Esophagus muscularis mucosa (tissue), 4 donors: Measurements from ENCODE around the gene ADGRG1. TPM values are rescaled to one million over a fixed set of nuclear protein-coding genes. Genes with fewer than 3 reads are reported as not detected.

ENCODE experiments used
- DNase-seq: peaks from one replicate; pipeline ENCODE4 v3.0.0-alpha.2; 2017; ENCODE audit errors: extremely low spot score
- H3K27ac ChIP-seq, 4 donors: fragments of 200-600 bp; sonication (generic); replicated peaks in 1 of 4; 1 replicate in 3 of 4; 2 replicates in 1 of 4; pipeline ENCODE4 v1.5.1; 2016 to 2019; ENCODE audit warnings: mild to moderate bottlenecking in 1 of 4
- H3K27me3 ChIP-seq, 4 donors: fragments of 200-600 bp; sonication (generic); one replicate each; pipeline versions ENCODE4 v1.5.1 to v1.6.0; 2016 to 2019
- H3K36me3 ChIP-seq, 4 donors: fragments of 200-600 bp; sonication (generic); one replicate each; pipeline ENCODE4 v1.5.1; 2016 to 2019
- H3K4me1 ChIP-seq, 4 donors: fragments of 200-600 bp; sonication (generic); one replicate each; pipeline ENCODE4 v1.5.1; 2016 to 2019
- H3K4me3 ChIP-seq, 4 donors: fragments of 200-600 bp; sonication (generic); 1 replicate in 2 of 4; 2 replicates in 2 of 4; pipeline ENCODE4 v1.5.1; 2016 to 2019; ENCODE audit warnings: mild to moderate bottlenecking in 4 of 4, moderate library complexity in 1 of 4
- H3K9me3 ChIP-seq, 4 donors: fragments of 200-600 bp; sonication (generic); 1 replicate in 3 of 4; 2 replicates in 1 of 4; pipeline ENCODE4 v1.5.1; 2016 to 2019
- EP300 ChIP-seq: sonication (generic); formaldehyde crosslinking; IDR thresholded peaks from one replicate; pipeline ENCODE4 v1.6.1; 2017; ENCODE audit warnings: antibody characterized with exemption
- POLR2A ChIP-seq: fragments of 450-650 bp; IDR thresholded peaks from one replicate; pipeline ENCODE4 v1.6.1; 2017; ENCODE audit warnings: antibody characterized with exemption, moderate library complexity, mild to moderate bottlenecking, low read depth
- POLR2AphosphoS5 ChIP-seq, 2 donors: sonication (generic); formaldehyde crosslinking; IDR thresholded peaks; one replicate each; pipeline ENCODE4 v1.6.1; 2017; ENCODE audit warnings: antibody characterized with exemption in 2 of 2
- WGBS: methylation state at CpG from one replicate; pipeline ENCODE4 v1.1.5; 2018; 5-methylcytosine and 5-hydroxymethylcytosine counted together
- intact Hi-C: fragments of 100-400 bp; cut with DNase I; formaldehyde crosslinking; loops from one replicate; pipeline ENCODE4 v1.15.1; 2023
- total RNA-seq, 4 donors: library from RNA; depleted of rRNA; stranded (reverse); fragments of >200 nt; gene quantifications; one replicate each; pipeline versions ENCODE4 v1.1.0 to v1.2.1, GENCODE V29; 2016
- TF ChIP-seq, protein P1 (sequence below), 3 experiments: fragments of 200-600 bp in 2 of 3; fragments of 450-650 bp in 1 of 3; sonication (generic) in 2 of 3; IDR thresholded peaks; one replicate each; pipeline ENCODE4 v1.5.1; 2017 to 2019; ENCODE audit warnings: antibody characterized with exemption in 3 of 3, mild to moderate bottlenecking in 2 of 3, moderate library complexity in 1 of 3

Gene ADGRG1
- total RNA-seq, 4 donors from 2014 or later, result 17.4 to 21.4 (median 19.1) TPM

GRCh38 chr16:57624044-57624688, 4.3 kb upstream of the ADGRG1 start:
- TF ChIP-seq POLR2AphosphoS5 (IDR thresholded peaks at IDR 0.05), result no peak
- Histone ChIP-seq H3K27ac (no peak overlapping the region), H3K36me3 (no peaks in the 10 kb centered on the region), H3K9me3 (no peaks in the 10 kb centered on the region), H3K4me3 (no peak overlapping the region), H3K4me1 (peaks cover 21 to 40% (median 32%) of the 10 kb centered on the region in 4 donors), H3K27me3 (peaks cover 0 to 17% (median 0%) of the 10 kb centered on the region in 4 donors)
- intact Hi-C loops, result no loop called here
- DNase-seq, result no peak
- WGBS, result 85% methylated on average over 5 of the region's 8 CpGs

DNA sequence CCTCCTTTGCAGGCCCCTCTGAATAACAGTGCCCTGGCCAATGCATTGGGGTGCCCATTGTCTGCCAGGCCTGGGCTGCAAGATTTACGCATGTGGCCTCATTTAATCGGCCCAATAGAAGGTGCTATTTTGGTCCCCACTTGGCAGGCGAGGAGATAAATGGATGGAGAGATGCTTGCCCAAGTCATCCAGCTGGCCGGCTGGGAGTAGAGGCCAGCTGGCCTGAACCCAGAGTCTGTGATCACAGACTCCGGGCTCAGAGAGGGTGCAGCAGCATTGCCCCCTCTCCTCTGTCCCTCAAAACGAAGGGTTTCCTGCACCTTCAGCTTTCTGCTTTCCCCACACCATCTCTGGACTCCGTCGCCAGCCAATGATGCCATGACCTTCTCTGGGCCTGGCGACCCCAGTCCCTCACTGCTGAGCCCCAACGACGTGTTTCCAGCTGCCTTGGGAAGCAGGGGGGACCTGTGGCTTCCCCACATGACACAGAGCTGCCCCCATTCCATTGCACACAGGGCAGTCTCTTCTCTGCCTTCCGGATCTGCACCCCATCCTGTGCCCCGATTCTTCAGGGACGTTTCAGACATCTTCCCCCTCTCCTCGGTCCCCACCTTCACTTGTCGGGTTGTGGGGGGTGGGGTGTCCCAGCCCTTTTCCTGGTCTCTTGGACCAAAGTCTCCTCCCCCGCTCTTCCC, 3.5 kb upstream of the ADGRG1 start:
- peaks cover 0 to 25% (median 0%) of the 10 kb centered on the region in 4 donors for H3K27me3 ChIP-seq
- intact Hi-C loops, result no loop called here
- peaks cover 21 to 40% (median 32%) of the 10 kb centered on the region in 4 donors for H3K4me1 ChIP-seq
- no peaks in the 10 kb centered on the region for H3K36me3 ChIP-seq
- no peaks in the 10 kb centered on the region for H3K9me3 ChIP-seq
- TF ChIP-seq, protein P1, sequence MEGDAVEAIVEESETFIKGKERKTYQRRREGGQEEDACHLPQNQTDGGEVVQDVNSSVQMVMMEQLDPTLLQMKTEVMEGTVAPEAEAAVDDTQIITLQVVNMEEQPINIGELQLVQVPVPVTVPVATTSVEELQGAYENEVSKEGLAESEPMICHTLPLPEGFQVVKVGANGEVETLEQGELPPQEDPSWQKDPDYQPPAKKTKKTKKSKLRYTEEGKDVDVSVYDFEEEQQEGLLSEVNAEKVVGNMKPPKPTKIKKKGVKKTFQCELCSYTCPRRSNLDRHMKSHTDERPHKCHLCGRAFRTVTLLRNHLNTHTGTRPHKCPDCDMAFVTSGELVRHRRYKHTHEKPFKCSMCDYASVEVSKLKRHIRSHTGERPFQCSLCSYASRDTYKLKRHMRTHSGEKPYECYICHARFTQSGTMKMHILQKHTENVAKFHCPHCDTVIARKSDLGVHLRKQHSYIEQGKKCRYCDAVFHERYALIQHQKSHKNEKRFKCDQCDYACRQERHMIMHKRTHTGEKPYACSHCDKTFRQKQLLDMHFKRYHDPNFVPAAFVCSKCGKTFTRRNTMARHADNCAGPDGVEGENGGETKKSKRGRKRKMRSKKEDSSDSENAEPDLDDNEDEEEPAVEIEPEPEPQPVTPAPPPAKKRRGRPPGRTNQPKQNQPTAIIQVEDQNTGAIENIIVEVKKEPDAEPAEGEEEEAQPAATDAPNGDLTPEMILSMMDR (IDR thresholded peaks at IDR 0.05), result no peak
- TF ChIP-seq EP300 (no peak), POLR2AphosphoS5 (IDR thresholded peaks at IDR 0.05) (no peak)
- 53% methylated on average over 16 of the region's 17 CpGs for WGBS
- no peak overlapping the region for H3K27ac ChIP-seq
- no peak for DNase-seq
- no peak overlapping the region for H3K4me3 ChIP-seq

DNA sequence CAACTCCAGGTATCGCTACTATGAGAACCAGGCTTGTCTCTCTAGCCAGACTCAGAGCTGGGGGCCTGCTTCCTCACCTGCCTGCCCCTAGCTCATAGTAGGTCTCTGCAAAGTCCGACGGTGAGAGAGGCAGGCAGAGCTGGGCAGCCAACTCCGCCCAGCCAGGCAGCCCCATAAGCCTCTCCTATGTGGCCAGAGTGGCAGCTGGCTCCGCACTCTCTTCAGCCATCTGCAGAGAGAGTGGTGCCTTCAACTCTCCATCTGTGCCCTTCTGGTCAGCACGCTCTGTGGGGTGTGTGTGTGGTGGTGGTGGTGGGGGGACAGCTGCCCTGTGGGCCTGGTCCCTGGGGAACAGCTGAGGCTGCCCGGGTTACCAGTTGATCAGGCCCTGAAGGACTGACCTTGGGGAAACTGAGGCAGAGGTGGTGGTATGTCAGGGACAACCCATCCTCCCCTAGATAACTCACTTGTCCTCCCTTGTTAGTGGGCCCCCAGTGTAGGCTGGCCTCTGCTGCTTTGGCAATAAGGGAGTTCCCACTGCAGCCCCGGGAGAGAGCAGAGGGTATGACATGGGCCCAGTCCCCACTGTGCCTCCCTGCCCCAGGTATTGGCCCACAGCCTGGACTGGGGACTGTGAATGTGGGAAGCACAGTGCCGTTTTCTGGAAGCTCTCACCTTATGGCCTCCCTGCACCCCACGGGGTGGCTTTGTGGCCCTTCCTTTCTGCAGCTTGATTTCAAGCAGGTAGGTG, 1.8 kb upstream of the ADGRG1 start:
- Histone ChIP-seq H3K27ac (peak overlapping the region in 1 of 4 donors; percentile 23), H3K4me3 (no peak overlapping the region), H3K9me3 (no peaks in the 10 kb centered on the region), H3K36me3 (no peaks in the 10 kb centered on the region), H3K4me1 (peaks cover 21 to 46% (median 36%) of the 10 kb centered on the region in 4 donors), H3K27me3 (peaks cover 0 to 32% (median 0%) of the 10 kb centered on the region in 4 donors)
- TF ChIP-seq, protein P1 (IDR thresholded peaks at IDR 0.05), result no peak
- no peak for TF ChIP-seq POLR2AphosphoS5 (IDR thresholded peaks at IDR 0.05)
- TF ChIP-seq EP300, result no peak
- no peak for TF ChIP-seq POLR2A
- 81% methylated on average over 5 of the region's 10 CpGs for WGBS
- intact Hi-C loops, result no loop called here
- DNase-seq, result no peak

DNA sequence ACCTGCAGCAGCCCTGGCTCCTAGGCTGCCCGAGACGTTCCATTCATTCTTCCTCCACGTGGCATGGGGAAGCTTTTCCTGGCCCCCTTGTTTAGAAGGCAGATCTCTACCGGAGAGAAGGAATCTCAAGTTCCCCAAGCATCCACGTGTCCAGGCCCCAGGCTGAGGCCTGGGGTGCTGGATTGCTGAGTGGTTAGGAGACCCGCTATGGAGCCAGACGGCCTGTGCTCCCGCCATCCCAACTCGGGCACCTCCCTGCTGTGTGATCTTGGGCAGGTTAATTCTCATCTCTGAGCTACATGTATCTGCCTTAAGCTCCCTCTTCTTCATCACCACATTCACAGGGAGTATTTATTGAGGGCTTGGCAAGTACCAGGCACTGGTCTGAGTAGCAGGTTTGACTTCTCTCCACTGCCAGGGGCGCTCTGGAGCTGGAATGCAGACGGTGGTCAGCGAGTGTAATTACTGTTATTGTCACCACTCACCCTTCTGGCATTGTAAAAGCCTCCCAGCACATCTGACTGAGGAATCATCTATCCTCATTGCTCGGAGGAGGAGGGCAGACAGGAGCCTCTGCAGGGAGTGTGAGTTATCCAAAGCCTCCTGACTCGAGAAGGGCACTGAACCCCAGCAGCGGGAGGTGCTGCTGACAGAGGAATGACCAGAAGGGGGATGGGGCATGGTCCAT, 1.1 kb upstream of the ADGRG1 start:
- DNase-seq, result no peak
- TF ChIP-seq POLR2A, result no peak
- no peak for TF ChIP-seq POLR2AphosphoS5 (IDR thresholded peaks at IDR 0.05)
- no peak for TF ChIP-seq EP300
- TF ChIP-seq, protein P1 (IDR thresholded peaks at IDR 0.05), result no peak
- intact Hi-C loops, result no loop called here
- Histone ChIP-seq H3K27ac (peak overlapping the region; percentile 53 to 69 (median 64)), H3K4me1 (peaks cover 26 to 46% (median 41%) of the 10 kb centered on the region in 4 donors), H3K36me3 (no peaks in the 10 kb centered on the region), H3K9me3 (no peaks in the 10 kb centered on the region), H3K27me3 (peaks cover 0 to 32% (median 0%) of the 10 kb centered on the region in 4 donors), H3K4me3 (no peak overlapping the region)
- 61% methylated on average over 13 of the region's 15 CpGs for WGBS
